K562 (cell line): ENCODE measurements around the gene TUBA1B. TPM values are rescaled to one million over a fixed set of nuclear protein-coding genes. Genes with fewer than 3 reads are reported as not detected.
A peak's percentile ranks its signal among the peaks of the same experiment; 100 is the strongest.

ENCODE experiments used
- BDP1 ChIP-seq: IDR thresholded peaks from 3 replicates; pipeline ENCODE4 v1.6.1; 2011; ENCODE audit not compliant: insufficient read length, insufficient read depth
- CBFA2T2 ChIP-seq: fragments of 450-650 bp; conservative IDR thresholded peaks from 2 replicates; pipeline ENCODE4 v1.6.1; 2017; ENCODE audit warnings: mild to moderate bottlenecking
- CSDE1 ChIP-seq, 2 experiments: fragments of 450-650 bp; IDR thresholded peaks; 2 replicates each; pipeline ENCODE4 v1.6.1; 2016; ENCODE audit warnings: mild to moderate bottlenecking in 1 of 2
- E2F8 ChIP-seq: fragments of 450-650 bp; IDR thresholded peaks from 2 replicates; pipeline ENCODE4 v1.7.1; 2018; ENCODE audit warnings: mild to moderate bottlenecking, low read depth; ENCODE audit not compliant: partially characterized antibody
- ESRRA ChIP-seq: fragments of 450-650 bp; IDR thresholded peaks from 2 replicates; pipeline ENCODE4 v1.6.1; 2014; ENCODE audit warnings: low read depth, mild to moderate bottlenecking, moderate library complexity, borderline replicate concordance
- ESRRB ChIP-seq: fragments of 250-450 bp; sonication (Bioruptor Pico); IDR thresholded peaks from 2 replicates; pipeline ENCODE4 v1.5.0; 2020; ENCODE audit warnings: mild to moderate bottlenecking, moderate library complexity, borderline replicate concordance
- EWSR1 ChIP-seq: fragments of 450-650 bp; IDR thresholded peaks from 2 replicates; pipeline ENCODE4 v1.6.1; 2018; ENCODE audit warnings: borderline replicate concordance, mild to moderate bottlenecking, low read depth, moderate library complexity; ENCODE audit not compliant: partially characterized antibody
- FOXA3 ChIP-seq, 2 experiments: fragments of 450-650 bp in 1 of 2; sonication (generic) in 1 of 2; formaldehyde crosslinking; IDR thresholded peaks in 1 of 2; conservative IDR thresholded peaks in 1 of 2; 2 replicates each; pipeline versions ENCODE4 v1.4.0 to v1.8.0; 2020 to 2022; ENCODE audit warnings: mild to moderate bottlenecking in 2 of 2, missing genetic modification reagents in 1 of 2
- GATA2 ChIP-seq: sonication (generic); formaldehyde crosslinking; IDR thresholded peaks from 2 replicates; pipeline ENCODE4 v1.4.0; 2020; ENCODE audit warnings: mild to moderate bottlenecking, missing genetic modification reagents
- HMG20B ChIP-seq: fragments of 250-450 bp; sonication (Bioruptor Pico); IDR thresholded peaks from 2 replicates; pipeline ENCODE4 v1.5.0; 2021; ENCODE audit warnings: mild to moderate bottlenecking
- IRF9 ChIP-seq: fragments of 450-650 bp; IDR thresholded peaks from 2 replicates; pipeline ENCODE4 v1.6.1; 2016; ENCODE audit warnings: missing biosample characterization, missing genetic modification characterization
- MAFG ChIP-seq: fragments of 450-650 bp; conservative IDR thresholded peaks from 2 replicates; pipeline ENCODE4 v1.6.1; 2016; ENCODE audit warnings: missing genetic modification characterization, missing compliant biosample characterization
- MTA2 ChIP-seq: fragments of 450-650 bp; IDR thresholded peaks from 2 replicates; pipeline ENCODE4 v1.6.1; 2016; ENCODE audit warnings: low read depth
- NFYB ChIP-seq: IDR thresholded peaks from 2 replicates; pipeline ENCODE4 v1.6.1; 2011; ENCODE audit warnings: mild to moderate bottlenecking, moderate library complexity; ENCODE audit not compliant: insufficient read length; ENCODE audit errors: extremely low read depth
- NR1H2 ChIP-seq: sonication (generic); formaldehyde crosslinking; IDR thresholded peaks from 2 replicates; pipeline ENCODE4 v1.4.0; 2020; ENCODE audit warnings: mild to moderate bottlenecking, missing genetic modification reagents
- RBM17 ChIP-seq: fragments of 200-400 bp; formaldehyde crosslinking; IDR thresholded peaks from 2 replicates; pipeline ENCODE4 v1.6.1; 2017; ENCODE audit warnings: low read depth, mild to moderate bottlenecking, low read length, borderline replicate concordance
- RBM25 ChIP-seq: fragments of 200-400 bp; formaldehyde crosslinking; IDR thresholded peaks from 2 replicates; pipeline ENCODE4 v1.6.1; 2018; ENCODE audit warnings: low read length, low read depth, moderate library complexity; ENCODE audit not compliant: severe bottlenecking
- SIRT6 ChIP-seq: IDR thresholded peaks from one replicate; pipeline ENCODE4 v1.6.1; 2012; ENCODE audit warnings: low read depth, mild to moderate bottlenecking, control low read depth, inconsistent platforms, low read length, moderate library complexity
- SP2 ChIP-seq: IDR thresholded peaks from 2 replicates; pipeline ENCODE4 v1.6.1; 2011; ENCODE audit warnings: mild to moderate bottlenecking, low read depth, low read length, moderate library complexity; ENCODE audit not compliant: poor library complexity, severe bottlenecking; ENCODE audit errors: extremely low read depth
- TAF15 ChIP-seq: fragments of 200-400 bp; formaldehyde crosslinking; IDR thresholded peaks from 2 replicates; pipeline ENCODE4 v1.6.1; 2017; ENCODE audit warnings: mild to moderate bottlenecking, low read depth, low read length, moderate library complexity
- ZBTB9 ChIP-seq: fragments of 450-650 bp; formaldehyde crosslinking; IDR thresholded peaks from 2 replicates; pipeline ENCODE4 v1.4.0; 2020; ENCODE audit warnings: mild to moderate bottlenecking, moderate library complexity
- ZNF175 ChIP-seq: fragments of 200-800 bp; sonication (Bioruptor generic); IDR thresholded peaks from 2 replicates; pipeline ENCODE4 v1.6.1; 2016; ENCODE audit warnings: low read depth, mild to moderate bottlenecking, missing genetic modification characterization, missing compliant biosample characterization
- ZNF311 ChIP-seq: fragments of 250-450 bp; sonication (Bioruptor Pico); IDR thresholded peaks from 2 replicates; pipeline ENCODE4 v1.4.0; 2020; ENCODE audit warnings: mild to moderate bottlenecking, moderate library complexity
- polyA plus RNA-seq, 8 experiments: library from polyadenylated mRNA; depleted of rRNA in 4 of 8; stranded (reverse) in 5 of 8; unstranded in 3 of 8; fragments of >200 nt; fragmentation: Nextera tagmentation in 2 of 8; fragmentation: Illumina TruSeq in 1 of 8; extraction: Ambion mirVana in 2 of 8; extraction: Trizol in 1 of 8; gene quantifications; 2 replicates each; pipeline versions ENCODE4 v1.2.1 to v1.2.3, GENCODE V29; 2011 to 2014; ENCODE audit warnings: inconsistent platforms in 1 of 8, missing spikeins in 1 of 8
- total RNA-seq, 7 experiments: library from RNA; depleted of rRNA in 6 of 7; stranded (reverse); fragments of >200 nt in 6 of 7; fragmentation: Illumina TruSeq in 2 of 7; extraction: Trizol in 2 of 7; gene quantifications; 2 replicates each; pipeline versions ENCODE4 v1.2.1 to v1.2.3, GENCODE V29; 2011 to 2021; ENCODE audit warnings: low replicate concordance in 1 of 7

Gene TUBA1B
- total and polyA plus RNA-seq, 9 of the 15 experiments (the other 6 are each of a cell fraction or from before 2014, with no cell fraction given), result 2,189 to 4,624 (median 2,628) TPM

- TF ChIP-seq MAFG, result no peak
- TF ChIP-seq ESRRB, result 0 out of 2 replicates have a peak, but pooled peaks have one; percentile 48
- no peak for TF ChIP-seq ZNF311 (CRISPR knock-in tag)
- peak in 1 of 2 experiments; percentile 21; a peak in 1 of 4 replicates for TF ChIP-seq FOXA3 (CRISPR knock-in tag; conservative IDR thresholded peaks at IDR 0.05 in 1 of 2, IDR thresholded peaks at IDR 0.05 in 1 of 2)
- no peak for TF ChIP-seq BDP1
- TF ChIP-seq CBFA2T2, result no peak
- no peak for TF ChIP-seq ZNF175
- TF ChIP-seq RBM17, result no peak
- no peak for TF ChIP-seq NFYB
- no peak for TF ChIP-seq IRF9 (tag)
- TF ChIP-seq SIRT6, result peak; percentile 25
- no peak for TF ChIP-seq CSDE1 (IDR thresholded peaks at IDR 0.05)
- no peak for TF ChIP-seq GATA2 (CRISPR knock-in tag)
- TF ChIP-seq RBM25, result no peak
- no peak for TF ChIP-seq ESRRA
- peak; percentile 86 for TF ChIP-seq E2F8
- TF ChIP-seq NR1H2 (CRISPR knock-in tag), result no peak
- TF ChIP-seq HMG20B (CRISPR knock-in tag), result peak; percentile 65; the same call in 1 of the 2 replicates
- TF ChIP-seq SP2, result no peak
- TF ChIP-seq EWSR1, result peak; percentile 92
- TF ChIP-seq MTA2, result no peak
- TF ChIP-seq TAF15, result no peak
- no peak for TF ChIP-seq ZBTB9
Measured at GRCh38 chr12:49126852-49127763, 4.1 kb downstream of the TUBA1B start (continued).
